DMS79 treated with DMSO at 0.1 percent for 48 hours (cell line): ENCODE measurements around the gene NT5E.

Experiments used
- DNase-seq: peaks from one replicate; lab custom pipeline; 2025; lab: John Stamatoyannopoulos, UW

NT5E gene

GRCh38 chr6:85460154-85460920, 10.5 kb downstream of the NT5E start:
- no peak for DNase-seq

- no peak for DNase-seq
Observed at GRCh38 chr6:85460921-85461797, 11.3 kb downstream of the NT5E start.

GRCh38 chr6:85461798-85462170, 11.9 kb downstream of the NT5E start:
- no peak for DNase-seq

- no peak for DNase-seq
Observed at GRCh38 chr6:85462673-85463072, 12.8 kb downstream of the NT5E start.

- DNase-seq, result no peak
Observed at GRCh38 chr6:85463621-85464259, 13.9 kb downstream of the NT5E start.

- DNase-seq, result no peak
Observed at GRCh38 chr6:85464260-85464644, 14.4 kb downstream of the NT5E start.

GRCh38 chr6:85464722-85465150, 14.9 kb downstream of the NT5E start:
- DNase-seq, result no peak

- no peak for DNase-seq
Observed at GRCh38 chr6:85465762-85466161, 15.9 kb downstream of the NT5E start.

- no peak for DNase-seq
Observed at GRCh38 chr6:85468326-85468725, 18.4 kb downstream of the NT5E start.

GRCh38 chr6:85469276-85470022, 19.6 kb downstream of the NT5E start:
- DNase-seq, result no peak

- DNase-seq, result no peak
Observed at GRCh38 chr6:85470023-85470410, 20.1 kb downstream of the NT5E start.

- DNase-seq, result no peak
Observed at GRCh38 chr6:85472744-85473143, 22.9 kb downstream of the NT5E start.

- DNase-seq, result no peak
Observed at GRCh38 chr6:85473748-85474147, 23.9 kb downstream of the NT5E start.

GRCh38 chr6:85476532-85476931, 26.6 kb downstream of the NT5E start:
- no peak for DNase-seq

- DNase-seq, result no peak
Observed at GRCh38 chr6:85479208-85479607, 29.3 kb downstream of the NT5E start.

GRCh38 chr6:85482206-85482904, 32.5 kb downstream of the NT5E start:
- no peak for DNase-seq

GRCh38 chr6:85482905-85483700, 33.2 kb downstream of the NT5E start:
- peak; percentile 5 for DNase-seq

- no peak for DNase-seq
Observed at GRCh38 chr6:85483846-85484245, 34.0 kb downstream of the NT5E start.

GRCh38 chr6:85484948-85485347, 35.1 kb downstream of the NT5E start:
- DNase-seq, result no peak

GRCh38 chr6:85490516-85491248, 40.8 kb downstream of the NT5E start:
- DNase-seq, result no peak
